ENCODE results near the gene TFB1M.

TFB1M gene

GRCh38 chr6:155325700-155326516, 11.6 kb upstream of the TFB1M start:
- Histone ChIP-seq H3K27ac (peak overlapping the region; percentile 25), H3K36me3 (ENCODE audit: insufficient read depth, low read length) (no peaks in the 10 kb centered on the region), H3K4me3 (no peak overlapping the region), H3K9ac (ENCODE audit: insufficient read length) (no peak overlapping the region), H3K9me3 (ENCODE audit: low read depth, low read length) (no peaks in the 10 kb centered on the region)
- DNase-seq (ENCODE audit: low read depth, low spot score): no peak
- TF ChIP-seq FOXP2 (optimal IDR thresholded peaks at IDR 0.05; ENCODE audit: control extremely low read depth, extremely low read length, insufficient read depth): no peak
- no peak for TF ChIP-seq POLR2AphosphoS5 (IDR thresholded peaks at IDR 0.05; ENCODE audit: borderline replicate concordance, low read depth, low read length)
- no peak for TF ChIP-seq EZH2 (IDR thresholded peaks at IDR 0.05)

- TF ChIP-seq FOXP2 (optimal IDR thresholded peaks at IDR 0.05; ENCODE audit: control extremely low read depth, extremely low read length, insufficient read depth): no peak
- no peak for TF ChIP-seq POLR2AphosphoS5 (IDR thresholded peaks at IDR 0.05; ENCODE audit: borderline replicate concordance, low read depth, low read length)
- TF ChIP-seq EZH2 (IDR thresholded peaks at IDR 0.05): no peak
- Histone ChIP-seq H3K9ac (ENCODE audit: insufficient read length) (no peak overlapping the region), H3K4me3 (no peak overlapping the region), H3K9me3 (ENCODE audit: low read depth, low read length) (no peaks in the 10 kb centered on the region), H3K27ac (no peak overlapping the region), H3K36me3 (ENCODE audit: insufficient read depth, low read length) (no peaks in the 10 kb centered on the region)
- no peak for DNase-seq (ENCODE audit: low read depth, low spot score)
These were observed 10.7 kb upstream of the TFB1M start for GRCh38 chr6:155324993-155325392.

GRCh38 chr6:155324172-155324571, 9.9 kb upstream of the TFB1M start:
- Histone ChIP-seq H3K36me3 (ENCODE audit: insufficient read depth, low read length) (no peaks in the 10 kb centered on the region), H3K9ac (ENCODE audit: insufficient read length) (no peak overlapping the region), H3K4me3 (no peak overlapping the region), H3K9me3 (ENCODE audit: low read depth, low read length) (0 out of 2 replicates have a peak, but pooled peaks cover 6% of the 10 kb centered on the region), H3K27ac (peak overlapping the region; percentile 32; the same call in 1 of the 2 replicates)
- DNase-seq (ENCODE audit: low read depth, low spot score): no peak
- TF ChIP-seq EZH2 (IDR thresholded peaks at IDR 0.05) (no peak), FOXP2 (optimal IDR thresholded peaks at IDR 0.05; ENCODE audit: control extremely low read depth, extremely low read length, insufficient read depth) (no peak), POLR2AphosphoS5 (IDR thresholded peaks at IDR 0.05; ENCODE audit: borderline replicate concordance, low read depth, low read length) (no peak)

DNA sequence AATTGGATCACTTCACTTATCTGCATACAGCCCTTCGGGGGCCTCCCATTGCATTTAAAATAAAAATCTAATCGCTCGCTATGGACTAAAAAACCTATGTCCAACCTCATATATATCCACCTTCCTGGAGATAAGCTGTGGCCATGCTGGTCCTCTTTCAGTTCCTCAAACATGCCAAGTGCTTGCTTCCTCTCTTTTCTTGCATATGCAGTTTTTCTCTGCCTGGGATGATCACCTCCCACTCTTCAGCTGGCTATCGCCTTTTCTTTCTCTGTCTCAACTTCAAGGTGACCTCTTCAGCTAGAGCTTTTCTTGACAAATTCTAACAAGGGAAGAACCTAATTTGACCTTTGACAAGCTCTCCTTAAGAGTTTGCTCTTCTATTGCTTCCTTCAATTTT, 5.6 kb upstream of the TFB1M start:
- DNase-seq (ENCODE audit: low read depth, low spot score): no peak
- H3K9me3 ChIP-seq (ENCODE audit: low read depth, low read length): peaks cover 9% of the 10 kb centered on the region; the same call in 1 of the 2 replicates
- no peak overlapping the region for H3K4me3 ChIP-seq
- H3K9ac ChIP-seq (ENCODE audit: insufficient read length): no peak overlapping the region
- no peaks in the 10 kb centered on the region for H3K36me3 ChIP-seq (ENCODE audit: insufficient read depth, low read length)
- no peak overlapping the region for H3K27ac ChIP-seq
- TF ChIP-seq POLR2AphosphoS5 (IDR thresholded peaks at IDR 0.05; ENCODE audit: borderline replicate concordance, low read depth, low read length): no peak
- no peak for TF ChIP-seq EZH2 (IDR thresholded peaks at IDR 0.05)

DNA sequence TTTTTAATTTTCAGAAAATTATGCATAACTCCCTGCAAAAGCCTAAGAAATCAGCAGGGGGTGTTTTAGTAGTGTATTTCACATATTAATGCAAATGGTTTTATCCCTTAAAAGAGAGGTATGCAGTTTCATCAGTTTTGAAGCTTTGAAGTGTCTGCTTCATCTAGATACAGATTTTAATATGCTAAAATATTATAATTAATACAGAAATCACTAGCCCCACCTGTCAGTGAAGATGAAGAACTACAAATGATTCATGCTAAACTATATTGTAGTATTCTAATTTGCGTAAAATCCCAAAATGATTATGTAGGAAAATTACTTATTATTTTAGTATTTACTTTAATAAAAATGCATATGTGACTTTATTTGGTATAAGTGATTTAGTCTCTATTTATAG, 2.9 kb upstream of the TFB1M start:
- peak; percentile 82 for DNase-seq (ENCODE audit: low read depth, low spot score)
- TF ChIP-seq POLR2AphosphoS5 (IDR thresholded peaks at IDR 0.05; ENCODE audit: borderline replicate concordance, low read depth, low read length) (no peak; the same call in 1 of the 2 replicates), EZH2 (IDR thresholded peaks at IDR 0.05) (no peak)

GRCh38 chr6:155316419-155316818, 2.1 kb upstream of the TFB1M start:
- peak overlapping the region; percentile 88 for H3K27ac ChIP-seq
- H3K9me3 ChIP-seq (ENCODE audit: low read depth, low read length): peaks cover 9% of the 10 kb centered on the region; the same call in 1 of the 2 replicates
- no peak for DNase-seq (ENCODE audit: low read depth, low spot score)
- H3K36me3 ChIP-seq (ENCODE audit: insufficient read depth, low read length): peaks cover 10% of the 10 kb centered on the region
- H3K4me3 ChIP-seq: no peak overlapping the region
- no peak overlapping the region for H3K9ac ChIP-seq (ENCODE audit: insufficient read length)
- TF ChIP-seq EZH2 (IDR thresholded peaks at IDR 0.05): no peak
- TF ChIP-seq POLR2AphosphoS5 (IDR thresholded peaks at IDR 0.05; ENCODE audit: borderline replicate concordance, low read depth, low read length): no peak
- no peak for TF ChIP-seq FOXP2 (optimal IDR thresholded peaks at IDR 0.05; ENCODE audit: control extremely low read depth, extremely low read length, insufficient read depth)

More for the DNA sequence above, 2.9 kb upstream of the TFB1M start:
- Histone ChIP-seq H3K9me3 (ENCODE audit: low read depth, low read length) (peaks cover 9% of the 10 kb centered on the region; the same call in 1 of the 2 replicates), H3K27ac (peak overlapping the region; percentile 92), H3K36me3 (ENCODE audit: insufficient read depth, low read length) (peaks cover 7% of the 10 kb centered on the region), H3K4me3 (peak overlapping the region; percentile 47), H3K9ac (ENCODE audit: insufficient read length) (peak overlapping the region; percentile 55)

DNA sequence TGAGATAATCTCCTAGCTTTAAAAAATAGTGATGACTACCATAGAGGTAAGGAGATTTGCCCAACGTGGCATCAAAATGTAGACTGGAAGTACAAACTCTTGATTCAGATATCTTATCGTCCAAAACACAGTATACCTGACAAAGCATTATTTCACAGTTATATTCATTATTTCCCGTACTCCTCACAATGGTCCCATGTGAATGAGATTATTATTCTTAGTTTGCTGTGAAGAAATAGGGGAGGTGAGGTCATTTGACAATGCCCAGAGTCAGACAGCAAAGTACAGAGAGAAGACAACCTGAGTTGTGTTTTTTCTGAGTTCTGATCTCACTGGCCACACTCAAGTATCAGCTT, 1.2 kb upstream of the TFB1M start:
- peaks cover 9% of the 10 kb centered on the region; the same call in 1 of the 2 replicates for H3K9me3 ChIP-seq (ENCODE audit: low read depth, low read length)
- no peak overlapping the region for H3K9ac ChIP-seq (ENCODE audit: insufficient read length)
- H3K27ac ChIP-seq: peak overlapping the region; percentile 88
- no peak for DNase-seq (ENCODE audit: low read depth, low spot score)
- H3K36me3 ChIP-seq (ENCODE audit: insufficient read depth, low read length): peaks cover 17% of the 10 kb centered on the region
- H3K4me3 ChIP-seq: peak overlapping the region; percentile 86
- TF ChIP-seq EZH2 (IDR thresholded peaks at IDR 0.05) (no peak), FOXP2 (optimal IDR thresholded peaks at IDR 0.05; ENCODE audit: control extremely low read depth, extremely low read length, insufficient read depth) (no peak), POLR2AphosphoS5 (IDR thresholded peaks at IDR 0.05; ENCODE audit: borderline replicate concordance, low read depth, low read length) (no peak)

GRCh38 chr6:155314773-155315515, 660 bp upstream of the TFB1M start:
- Histone ChIP-seq H3K36me3 (ENCODE audit: insufficient read depth, low read length) (peaks cover 21% of the 10 kb centered on the region), H3K27ac (peak overlapping the region; percentile 88), H3K9me3 (ENCODE audit: low read depth, low read length) (peaks cover 9% of the 10 kb centered on the region; the same call in 1 of the 2 replicates), H3K4me3 (peak overlapping the region; percentile 86), H3K9ac (ENCODE audit: insufficient read length) (peak overlapping the region; percentile 68)
- no peak for DNase-seq (ENCODE audit: low read depth, low spot score)
- TF ChIP-seq POLR2AphosphoS5 (IDR thresholded peaks at IDR 0.05; ENCODE audit: borderline replicate concordance, low read depth, low read length) (peak; percentile 15; the same call in 1 of the 2 replicates), FOXP2 (optimal IDR thresholded peaks at IDR 0.05; ENCODE audit: control extremely low read depth, extremely low read length, insufficient read depth) (no peak)

All from SK-N-MC (cell line).